Smooth muscle cell (in vitro differentiated cells): ENCODE results near the gene GHR. TPM values are rescaled to one million over a fixed set of nuclear protein-coding genes. Genes with fewer than 3 reads are reported as not detected.

ENCODE experiments used
- DNase-seq: peaks from one replicate; lab custom pipeline; 2025; ENCODE audit not compliant: unreplicated experiment; lab: John Stamatoyannopoulos, UW
- H2AFZ ChIP-seq: fragments of 200-600 bp; sonication (generic); 2 replicates; pipeline ENCODE4 v1.6.0; 2016; ENCODE audit warnings: antibody characterized with exemption, low read depth, mild to moderate bottlenecking
- H3F3A ChIP-seq: fragments of 200-600 bp; sonication (generic); 2 replicates; pipeline ENCODE4 v1.6.0; 2017; ENCODE audit warnings: antibody characterized with exemption, low read depth
- H3K27ac ChIP-seq: fragments of 200-600 bp; sonication (generic); 2 replicates; pipeline ENCODE4 v1.5.1; 2016; ENCODE audit warnings: low read depth, mild to moderate bottlenecking
- H3K27me3 ChIP-seq: fragments of 200-600 bp; sonication (generic); 2 replicates; pipeline ENCODE4 v1.6.1; 2016; ENCODE audit warnings: low read depth, mild to moderate bottlenecking
- H3K36me3 ChIP-seq: fragments of 200-600 bp; sonication (generic); 2 replicates; pipeline ENCODE4 v1.5.1; 2016; ENCODE audit warnings: low read depth
- H3K4me1 ChIP-seq: fragments of 200-600 bp; sonication (generic); 2 replicates; pipeline ENCODE4 v1.5.1; 2016; ENCODE audit warnings: low read depth
- H3K4me2 ChIP-seq: fragments of 200-600 bp; sonication (generic); 2 replicates; pipeline ENCODE4 v1.6.0; 2016; ENCODE audit warnings: mild to moderate bottlenecking
- H3K4me3 ChIP-seq: fragments of 200-600 bp; sonication (generic); 2 replicates; pipeline ENCODE4 v1.5.1; 2016; ENCODE audit warnings: mild to moderate bottlenecking
- H3K79me2 ChIP-seq: fragments of 200-600 bp; sonication (generic); 2 replicates; pipeline ENCODE4 v1.6.0; 2016; ENCODE audit warnings: low read depth, mild to moderate bottlenecking
- H3K9ac ChIP-seq: fragments of 200-600 bp; sonication (generic); 2 replicates; pipeline ENCODE4 v1.6.0; 2016; ENCODE audit warnings: low read depth
- H3K9me3 ChIP-seq: fragments of 200-600 bp; sonication (generic); replicated peaks from 2 replicates; pipeline ENCODE4 v1.5.1; 2016; ENCODE audit warnings: low read depth
- H4K20me1 ChIP-seq: fragments of 200-600 bp; sonication (generic); 2 replicates; pipeline ENCODE4 v1.6.0; 2016; ENCODE audit warnings: low read depth
- CTCF ChIP-seq: fragments of 200-600 bp; sonication (generic); IDR thresholded peaks from 2 replicates; pipeline ENCODE4 v1.5.1; 2017; ENCODE audit warnings: borderline replicate concordance, mild to moderate bottlenecking, antibody characterized with exemption; ENCODE audit not compliant: insufficient read depth, poor library complexity, severe bottlenecking
- whole genome bisulfite sequencing: methylation state at CpG from one replicate; pipeline ENCODE4 v1.1.7; 2016; ENCODE audit warnings: low lambda C conversion rate; 5-methylcytosine and 5-hydroxymethylcytosine counted together
- polyA plus RNA-seq: library from polyadenylated mRNA; unstranded; fragments of >200 nt; fragmentation: Nextera tagmentation; extraction: Ambion mirVana; gene quantifications from 2 replicates; pipeline ENCODE4 v1.2.1, GENCODE V29; 2016
- total RNA-seq: library from RNA; depleted of rRNA; stranded (reverse); fragments of >200 nt; gene quantifications from 2 replicates; pipeline ENCODE4 v1.2.3, GENCODE V29; 2014

GHR gene
- total and polyA plus RNA-seq, 2 experiments from 2014 or later, result 2.1 to 4.3 TPM

GRCh38 chr5:42396111-42396510 is 27.1 kb upstream of the GHR start:
- Histone ChIP-seq H3K27me3 (no peaks in the 10 kb centered on the region), H3K9me3 (no peaks in the 10 kb centered on the region), H3F3A (no peaks in the 10 kb centered on the region), H3K79me2 (no peaks in the 10 kb centered on the region), H3K36me3 (no peaks in the 10 kb centered on the region), H3K4me3 (no peak overlapping the region), H2AFZ (no peak overlapping the region), H3K4me2 (no peak overlapping the region), H3K9ac (no peak overlapping the region), H3K27ac (no peak overlapping the region), H4K20me1 (no peaks in the 10 kb centered on the region), H3K4me1 (no peaks in the 10 kb centered on the region)
- no peak for TF ChIP-seq CTCF
- no peak for DNase-seq
- WGBS, result 72% methylated on average over 5 of the region's 5 CpGs

- Histone ChIP-seq H4K20me1 (no peaks in the 10 kb centered on the region), H3K27ac (no peak overlapping the region), H2AFZ (no peak overlapping the region), H3K4me2 (no peak overlapping the region), H3K4me1 (no peaks in the 10 kb centered on the region), H3K4me3 (no peak overlapping the region), H3K36me3 (no peaks in the 10 kb centered on the region), H3K79me2 (no peaks in the 10 kb centered on the region), H3F3A (no peaks in the 10 kb centered on the region), H3K9ac (no peak overlapping the region), H3K9me3 (no peaks in the 10 kb centered on the region), H3K27me3 (no peaks in the 10 kb centered on the region)
- no peak for TF ChIP-seq CTCF
- WGBS, result 90% methylated on average over 8 of the region's 8 CpGs
- no peak for DNase-seq
Observed at GRCh38 chr5:42397267-42397666, 26.0 kb upstream of the GHR start.

GRCh38 chr5:42399702-42400101 is 23.5 kb upstream of the GHR start:
- Histone ChIP-seq H3K27me3 (no peaks in the 10 kb centered on the region), H3K9me3 (no peaks in the 10 kb centered on the region), H3K4me1 (no peaks in the 10 kb centered on the region), H3K79me2 (no peaks in the 10 kb centered on the region), H3K36me3 (no peaks in the 10 kb centered on the region), H4K20me1 (no peaks in the 10 kb centered on the region), H3K27ac (no peak overlapping the region), H3K4me3 (no peak overlapping the region), H3K4me2 (no peak overlapping the region), H3K9ac (no peak overlapping the region), H2AFZ (no peak overlapping the region), H3F3A (no peaks in the 10 kb centered on the region)
- 64% methylated on average over 2 of the region's 2 CpGs for WGBS
- DNase-seq, result no peak
- TF ChIP-seq CTCF, result no peak

GRCh38 chr5:42400474-42400873 is 22.8 kb upstream of the GHR start:
- 93% methylated on average over 3 of the region's 3 CpGs for WGBS
- Histone ChIP-seq H3K9me3 (no peaks in the 10 kb centered on the region), H3K36me3 (no peaks in the 10 kb centered on the region), H3K4me3 (no peak overlapping the region), H3K27ac (no peak overlapping the region), H2AFZ (no peak overlapping the region), H3K27me3 (no peaks in the 10 kb centered on the region), H3K9ac (no peak overlapping the region), H3K4me1 (no peaks in the 10 kb centered on the region), H3F3A (no peaks in the 10 kb centered on the region), H3K4me2 (no peak overlapping the region), H3K79me2 (no peaks in the 10 kb centered on the region), H4K20me1 (no peaks in the 10 kb centered on the region)
- no peak for DNase-seq
- TF ChIP-seq CTCF, result no peak
